DMS 273 (cell line): ENCODE results near the gene TMEM86B.

Source experiments
- DNase-seq: peaks from one replicate; lab custom pipeline; 2025; ENCODE audit not compliant: unreplicated experiment; lab: John Stamatoyannopoulos, UW

TMEM86B gene

DNA sequence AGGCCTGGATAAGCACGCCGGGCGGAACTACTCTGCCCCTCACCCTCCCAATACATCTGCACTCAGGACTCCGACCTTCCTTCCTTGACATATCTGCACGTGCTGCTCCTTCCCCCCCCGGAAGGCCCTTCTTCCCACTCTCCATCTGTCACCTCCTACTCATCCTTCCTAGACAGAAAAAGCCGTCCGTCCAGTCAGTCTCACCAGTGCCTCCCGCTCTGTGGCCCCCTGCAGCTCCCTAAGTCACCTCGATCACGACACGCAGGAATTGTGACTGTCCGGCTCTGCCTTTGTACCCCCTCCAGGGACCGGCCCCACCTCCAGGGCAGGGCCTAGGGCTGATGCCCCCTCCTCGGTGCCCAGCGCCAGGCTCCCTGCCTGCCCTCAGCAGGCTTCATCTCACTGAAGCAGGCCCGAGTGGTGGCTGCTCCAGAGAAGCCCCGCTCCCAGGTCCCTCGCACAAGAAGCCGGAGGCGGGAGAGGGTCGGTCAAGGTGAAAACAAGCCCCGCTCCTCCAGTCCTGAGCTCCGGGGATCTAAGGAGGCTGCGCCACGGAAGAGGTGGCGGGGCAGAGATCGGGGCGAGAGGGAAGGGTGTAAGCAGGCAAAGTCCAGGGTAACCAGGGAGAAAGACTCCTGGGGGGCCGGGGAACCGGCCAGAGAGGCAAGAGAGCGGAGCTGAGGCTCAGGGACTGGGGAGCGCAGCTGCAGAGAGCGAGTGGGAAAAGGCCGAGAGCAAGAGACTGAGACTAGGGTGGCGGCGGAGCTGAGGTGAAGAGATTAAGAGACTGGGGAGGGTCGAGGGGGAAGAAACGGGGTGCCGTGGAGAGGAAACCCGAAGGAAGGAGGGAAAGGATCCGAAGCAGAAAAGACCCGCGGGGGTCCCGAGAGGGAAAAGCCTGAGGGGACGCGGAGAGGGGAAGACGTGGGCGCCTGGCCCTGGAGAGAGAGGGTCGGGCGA, 29.2 kb upstream of the TMEM86B start:
- peak; percentile 66 for DNase-seq

DNA sequence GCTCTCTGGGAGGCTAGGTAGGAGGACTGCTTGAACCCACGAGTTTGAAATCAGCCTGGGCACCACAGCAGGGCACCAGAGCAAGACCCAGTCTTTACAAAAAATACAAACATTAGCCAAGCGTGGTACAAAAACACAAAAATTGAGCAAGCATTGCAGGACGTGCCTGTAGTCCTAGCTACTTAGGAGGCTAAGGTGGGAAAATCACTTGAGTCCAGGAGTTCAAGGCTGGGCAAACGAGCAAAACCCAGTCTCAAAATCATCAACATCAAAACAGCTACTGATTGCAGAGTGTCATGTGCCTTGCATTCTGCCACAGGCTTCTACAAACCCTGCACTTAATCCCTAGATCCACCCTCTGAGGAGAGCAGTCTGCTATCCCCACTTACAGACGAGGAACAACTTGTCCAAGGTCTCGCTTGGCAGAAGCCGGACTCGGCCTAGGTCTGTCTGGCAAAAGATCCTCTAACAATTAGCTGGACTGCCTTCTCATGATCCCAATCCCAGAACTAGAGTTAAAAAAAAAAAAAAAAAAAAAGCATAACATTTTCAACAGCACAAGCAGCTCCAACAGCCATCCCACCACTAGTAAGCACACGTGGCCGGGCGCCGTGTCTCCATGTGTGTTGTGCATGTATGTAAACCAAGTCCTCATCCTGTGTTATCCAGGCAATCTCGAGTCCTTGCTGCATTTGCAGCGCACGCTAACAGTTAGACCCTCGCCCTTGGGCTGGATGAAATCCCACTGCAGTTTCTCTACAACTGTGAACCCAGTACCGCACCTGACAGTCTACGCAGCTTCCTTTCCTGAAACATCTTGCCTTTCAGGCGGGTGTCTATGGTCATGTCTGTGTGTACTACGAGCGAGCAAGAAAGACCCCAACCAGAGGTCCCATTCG, 28.2 kb upstream of the TMEM86B start:
- no peak for DNase-seq

DNA sequence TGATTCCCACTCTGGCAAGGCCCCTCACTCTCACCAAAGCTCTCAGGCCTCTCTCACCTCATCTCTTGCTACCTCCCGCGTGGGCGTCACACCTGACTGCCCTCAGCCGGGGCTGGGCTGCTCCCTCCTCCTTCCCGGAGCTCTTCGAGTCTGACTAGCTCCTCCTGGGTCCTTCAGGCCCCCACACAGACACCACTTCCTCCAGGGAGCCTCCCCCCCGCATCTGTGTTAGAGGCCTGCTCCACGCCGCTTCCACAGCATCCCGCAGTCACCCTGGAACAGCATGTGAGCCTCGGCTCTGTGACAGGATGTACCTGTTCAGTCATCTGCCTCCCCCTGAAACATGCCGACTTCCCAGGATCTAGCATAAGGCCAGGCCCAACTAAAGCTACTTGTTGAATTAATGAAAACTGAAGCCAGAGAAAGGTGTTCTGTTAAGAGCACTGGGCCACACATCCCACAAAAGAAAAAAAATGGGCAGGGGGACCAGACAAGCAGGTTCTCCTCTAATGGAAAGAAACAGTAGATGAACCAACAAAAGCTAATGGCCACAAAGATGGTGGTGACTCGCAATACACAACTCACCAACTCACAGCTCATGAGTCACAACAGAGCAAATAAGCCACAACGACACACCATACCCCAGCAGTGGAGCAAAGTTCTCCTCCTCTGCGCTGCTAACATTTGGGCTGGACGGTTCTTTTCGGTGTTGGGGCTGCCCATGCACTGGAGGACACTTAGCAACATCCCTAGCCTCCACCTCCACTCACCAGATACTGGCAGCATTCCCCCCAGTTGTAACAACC, 27.3 kb upstream of the TMEM86B start:
- no peak for DNase-seq

DNA sequence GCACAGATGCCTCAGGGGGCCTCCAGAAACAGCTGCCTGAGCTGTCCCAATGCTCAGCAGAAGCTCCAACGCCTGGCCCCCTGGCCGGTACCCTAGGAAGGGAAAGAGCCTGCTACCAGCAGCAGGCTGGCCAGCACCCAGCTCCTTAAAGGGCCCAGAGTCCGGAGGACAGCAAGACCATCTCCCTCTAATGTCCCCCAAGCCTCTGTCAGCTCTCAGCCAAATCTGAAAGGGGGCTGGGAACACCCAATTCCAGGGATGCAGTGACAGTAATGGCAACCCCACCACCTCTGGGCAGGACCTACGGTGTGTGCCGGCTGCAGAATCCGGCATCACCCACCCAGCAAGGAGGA, 26.0 kb upstream of the TMEM86B start:
- DNase-seq, result no peak

DNA sequence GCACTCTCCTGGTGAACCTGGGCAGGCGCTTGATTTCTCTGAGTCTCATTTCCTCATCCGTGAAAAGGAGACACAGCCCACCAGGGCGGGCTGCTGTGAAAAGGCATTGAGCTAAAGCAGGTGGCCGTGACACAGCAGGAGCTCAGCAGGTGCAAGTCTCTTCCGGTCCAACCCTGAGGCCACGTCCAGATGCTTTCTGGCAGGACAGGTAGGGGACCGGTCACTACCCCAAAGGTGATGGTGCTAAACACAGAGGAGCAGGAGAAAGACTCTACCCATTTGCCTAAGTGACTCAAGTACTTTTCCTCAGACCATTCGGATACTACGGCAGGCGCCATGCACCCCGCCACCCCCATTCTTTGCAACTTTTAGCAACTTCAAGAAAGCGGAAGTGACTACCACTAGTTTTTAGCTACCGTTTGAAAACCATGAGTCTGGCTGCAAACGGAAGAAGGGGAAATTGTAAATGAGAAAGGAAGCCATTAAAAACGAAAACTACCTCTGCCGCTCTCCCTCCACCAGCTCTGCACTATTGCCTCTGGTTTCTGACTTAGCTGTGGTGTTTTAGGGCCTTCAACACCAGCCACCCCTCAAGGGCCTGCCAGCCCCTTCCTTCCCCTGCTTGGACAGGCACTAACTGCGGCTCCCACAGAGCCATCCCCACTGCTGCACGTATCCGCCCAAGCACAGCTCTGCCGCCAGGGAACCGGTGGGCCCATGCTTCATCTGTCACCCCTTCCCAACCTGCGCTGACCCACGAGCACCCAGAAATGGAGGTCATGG, 25.5 kb upstream of the TMEM86B start:
- no peak for DNase-seq

DNA sequence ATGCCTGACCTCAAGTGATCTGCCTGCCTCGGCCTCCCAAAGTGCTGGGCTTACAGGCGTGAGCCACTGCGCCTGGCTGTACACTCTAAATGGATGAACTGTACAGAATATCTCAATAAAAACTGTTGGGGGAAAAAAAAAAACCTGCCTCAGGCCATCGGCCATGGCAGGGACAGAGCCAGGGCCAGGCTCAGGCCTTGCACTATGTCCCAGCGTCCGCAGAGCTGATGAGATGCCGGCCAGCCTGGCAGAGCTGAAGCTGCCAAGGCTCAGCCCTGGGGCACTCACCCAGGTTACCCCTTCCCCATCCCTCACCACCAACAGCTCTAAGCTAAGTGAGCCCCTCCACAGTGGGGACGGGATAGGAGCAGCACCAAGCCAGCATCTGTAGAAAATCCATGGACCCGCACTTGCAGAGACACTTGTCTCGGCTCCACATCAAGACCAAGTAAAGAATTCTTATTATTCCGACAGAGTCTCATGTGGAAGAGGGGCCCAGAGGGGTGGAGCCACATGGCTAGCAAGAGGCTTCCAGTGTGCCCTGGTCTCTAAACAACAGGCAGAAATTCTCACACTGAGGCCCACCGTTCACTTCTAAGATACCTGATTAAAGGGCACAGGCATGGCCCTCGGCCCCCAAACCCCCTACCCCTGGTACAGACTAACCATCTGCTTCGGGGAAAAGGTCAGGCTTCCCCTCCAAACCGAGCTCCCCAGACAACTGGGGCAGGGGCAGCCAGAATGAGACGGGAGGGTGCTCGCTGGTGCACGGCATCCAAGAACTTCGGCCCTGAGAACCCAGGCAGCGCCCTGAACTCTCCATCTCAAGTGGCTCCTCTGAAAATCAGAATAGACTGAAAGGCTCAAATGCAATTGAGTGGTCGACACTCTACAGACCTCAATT, 24.4 kb upstream of the TMEM86B start:
- no peak for DNase-seq

DNA sequence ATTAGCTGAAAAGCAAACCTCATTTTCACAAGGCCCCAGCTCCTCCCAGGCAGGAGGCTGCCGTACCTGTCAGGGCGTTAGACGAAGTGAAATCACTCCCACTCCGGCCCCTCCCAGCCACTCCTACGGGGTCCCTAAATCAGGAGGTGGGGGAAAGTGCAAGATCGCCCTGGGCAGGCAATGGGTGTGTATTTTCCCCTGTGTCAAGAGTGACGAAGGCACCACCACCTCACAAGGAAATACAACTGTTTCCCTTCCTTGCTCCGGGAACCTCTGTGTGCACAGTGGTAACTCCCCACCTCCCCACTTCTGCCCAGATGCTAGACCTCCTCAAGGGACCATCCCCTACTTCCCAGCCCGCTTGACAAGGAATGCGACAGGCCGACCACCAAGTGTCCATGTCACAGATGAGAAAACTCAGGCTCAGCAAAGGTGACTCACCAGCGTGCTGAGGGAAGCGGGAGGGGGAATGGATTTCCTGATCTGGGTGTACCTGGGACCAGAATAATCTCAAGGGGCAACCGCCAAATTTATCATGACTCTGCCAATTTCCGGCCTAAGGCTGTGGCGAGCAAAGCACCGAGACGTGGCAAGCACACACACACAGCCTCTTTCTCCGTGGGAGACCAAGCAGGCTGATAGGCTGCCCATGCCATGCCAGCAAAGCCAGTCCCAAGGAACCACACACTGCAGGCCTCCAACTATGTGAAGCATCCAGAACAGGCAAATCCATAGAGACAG, 22.9 kb upstream of the TMEM86B start:
- DNase-seq, result no peak

DNA sequence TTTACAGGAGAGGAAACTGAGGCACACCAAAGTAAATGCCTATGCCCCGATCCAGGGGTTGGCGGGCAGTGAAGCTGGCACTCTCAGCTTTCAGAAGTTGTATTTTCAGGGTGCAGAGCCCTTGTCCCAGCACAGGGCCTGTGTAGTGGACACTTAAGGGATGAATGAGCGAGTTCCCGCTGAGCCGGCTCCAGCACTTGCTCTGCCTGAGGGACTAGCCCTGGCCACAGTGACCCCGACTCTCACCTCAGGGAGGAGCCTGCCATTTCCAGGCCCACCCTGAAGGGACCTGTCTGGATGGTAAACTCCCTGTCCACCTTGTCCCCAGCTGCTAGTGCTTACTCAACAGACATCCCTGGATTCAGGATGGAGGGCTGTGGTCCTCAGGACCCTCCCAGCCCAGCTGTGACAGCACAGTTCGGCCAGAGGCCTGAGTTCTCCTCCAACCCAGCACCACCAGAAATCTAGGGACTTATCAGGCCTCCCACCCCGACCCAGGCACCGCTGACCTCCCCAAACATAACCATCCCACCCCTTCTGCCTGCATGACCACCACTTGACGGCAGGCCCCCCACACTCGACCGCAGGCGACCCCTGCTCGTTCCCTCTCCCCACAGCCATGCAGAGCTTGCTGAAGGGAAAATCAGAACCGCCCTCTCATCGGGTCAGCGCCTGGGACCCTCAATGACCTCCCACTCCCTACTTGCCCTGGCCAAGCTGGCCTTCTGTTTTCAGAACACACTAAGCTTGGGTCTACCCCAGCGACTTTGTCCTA, 21.9 kb upstream of the TMEM86B start:
- no peak for DNase-seq

DNA sequence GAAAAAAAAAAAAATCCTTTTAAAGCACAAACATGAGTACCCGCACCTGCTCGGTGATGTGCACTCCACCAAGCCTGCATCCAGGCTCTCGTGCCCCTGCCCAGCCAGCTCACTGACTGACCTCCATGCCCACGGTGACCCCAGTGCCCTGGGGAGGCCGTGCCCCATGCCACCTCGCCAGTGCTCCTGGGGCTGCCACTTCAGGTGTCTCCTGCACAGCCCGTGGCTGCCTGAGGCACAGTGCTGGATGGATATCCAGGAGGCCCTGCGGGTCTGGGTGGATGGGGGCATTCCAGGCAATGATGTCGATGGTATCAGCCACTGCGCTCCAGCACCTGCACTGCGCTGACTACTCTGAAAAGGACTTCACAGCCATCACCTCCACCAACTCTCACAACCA, 21.3 kb upstream of the TMEM86B start:
- DNase-seq, result no peak

DNA sequence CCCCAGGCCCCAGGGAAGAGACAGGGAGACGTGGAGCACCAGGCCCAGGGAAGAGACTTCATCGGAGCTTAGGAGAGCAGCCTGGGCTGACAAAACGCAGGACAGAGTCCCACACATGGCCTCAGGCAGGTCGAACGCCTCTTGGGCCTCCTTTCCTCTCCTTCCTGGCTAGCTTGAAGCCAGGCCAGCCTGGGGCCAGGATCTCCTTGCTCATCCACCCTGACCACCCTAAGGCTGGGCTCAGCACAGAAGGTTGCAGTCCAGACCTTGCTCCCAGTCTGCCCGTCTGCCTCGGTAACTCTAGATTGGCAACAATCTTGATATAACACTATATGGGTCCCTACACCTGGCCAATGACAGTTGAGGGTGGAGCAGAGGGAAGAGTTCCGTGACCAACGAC, 20.1 kb upstream of the TMEM86B start:
- no peak for DNase-seq

DNA sequence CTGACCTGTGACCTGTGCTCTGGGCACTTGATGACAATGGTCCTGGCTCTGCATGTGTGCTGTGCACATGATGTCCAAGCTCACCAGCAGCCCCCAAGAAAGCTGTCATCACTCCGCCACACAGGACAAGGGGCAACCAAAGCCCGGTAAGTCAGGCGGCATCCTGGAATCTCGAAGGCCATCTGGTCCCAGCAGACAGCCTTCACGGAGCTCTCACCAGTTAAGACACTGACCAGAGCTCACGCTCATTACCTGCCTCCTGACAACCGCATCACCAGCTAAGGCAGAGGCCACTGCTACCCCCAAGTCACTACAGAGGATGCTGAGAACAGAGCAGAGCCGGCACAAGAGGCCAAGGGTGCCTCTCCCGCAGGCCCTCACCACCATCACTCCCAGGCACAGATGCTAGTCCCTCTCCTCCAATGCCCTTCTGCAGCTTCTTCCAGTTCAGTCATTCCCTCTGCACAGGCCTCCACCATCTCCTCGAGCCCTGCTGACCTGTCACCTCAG, 19.7 kb upstream of the TMEM86B start:
- no peak for DNase-seq

DNA sequence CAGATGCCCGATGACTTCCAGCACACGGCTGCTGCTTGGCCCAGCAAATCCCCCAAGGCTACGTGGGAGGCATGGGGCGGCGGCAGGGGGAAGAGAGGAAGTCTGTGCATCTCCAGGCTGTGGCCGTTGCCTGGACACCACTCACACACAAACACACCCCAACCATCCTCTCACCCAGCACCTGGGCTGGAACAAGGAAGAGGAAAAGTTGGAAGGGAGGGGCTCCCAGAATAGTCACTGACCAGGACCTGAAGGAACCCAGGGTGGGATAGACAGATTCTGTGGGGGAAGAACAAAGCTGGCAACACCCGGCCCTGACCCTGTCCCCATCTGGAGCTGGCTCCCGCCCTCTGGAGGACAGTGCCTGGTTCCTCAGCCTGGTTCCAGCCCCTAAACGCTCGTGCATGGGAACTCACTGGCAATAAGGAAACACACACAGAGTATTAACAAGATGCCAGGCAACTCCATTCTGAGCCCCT, 19.1 kb upstream of the TMEM86B start:
- DNase-seq, result no peak

DNA sequence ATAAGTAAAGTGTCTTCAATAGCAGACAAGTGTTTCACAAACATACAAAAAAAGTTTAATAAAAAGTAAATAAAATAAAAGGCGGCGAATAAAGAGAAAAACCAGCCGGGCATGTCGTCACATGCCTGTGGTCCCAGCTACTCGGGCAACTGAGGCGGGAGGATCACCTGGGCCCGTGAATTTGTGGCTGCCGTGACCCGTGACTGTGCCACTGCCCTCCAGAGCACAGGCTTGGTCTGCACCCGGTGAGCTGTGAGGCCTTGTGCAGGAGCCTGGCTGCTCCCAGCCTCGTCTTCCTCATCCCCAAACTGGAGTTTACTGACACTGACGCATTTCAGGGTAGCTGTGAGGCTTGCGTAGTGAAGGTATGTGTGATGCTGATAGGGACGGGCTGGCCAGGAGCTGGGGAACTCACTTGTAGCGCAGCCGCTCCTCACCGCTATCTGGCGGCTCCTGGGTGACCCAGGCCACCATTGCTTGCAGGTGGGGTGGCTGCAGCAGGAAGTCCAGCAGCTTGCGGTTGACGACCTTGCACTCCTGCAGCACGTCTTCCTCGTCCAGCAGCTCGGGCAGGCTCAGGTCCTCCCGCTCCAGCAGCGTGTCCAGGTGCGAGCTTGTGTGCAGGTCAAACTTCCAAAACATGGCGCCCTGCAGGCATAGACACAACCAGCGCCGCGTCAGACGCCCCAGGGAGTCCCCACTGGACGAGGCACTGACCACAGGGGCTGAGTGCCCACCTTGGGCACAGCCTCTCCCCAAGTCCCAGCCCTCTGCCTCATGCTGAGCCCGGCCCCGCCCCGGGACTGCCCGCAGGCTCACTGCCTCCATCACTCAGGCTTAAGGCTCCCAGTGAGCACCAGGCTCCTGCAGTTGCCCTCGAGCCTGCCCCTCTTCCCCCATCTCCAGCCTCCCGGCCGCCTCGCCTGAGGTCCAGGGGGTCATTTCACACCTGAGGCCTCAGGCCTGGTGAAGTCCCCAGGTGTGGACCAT, 18.2 kb upstream of the TMEM86B start:
- no peak for DNase-seq

DNA sequence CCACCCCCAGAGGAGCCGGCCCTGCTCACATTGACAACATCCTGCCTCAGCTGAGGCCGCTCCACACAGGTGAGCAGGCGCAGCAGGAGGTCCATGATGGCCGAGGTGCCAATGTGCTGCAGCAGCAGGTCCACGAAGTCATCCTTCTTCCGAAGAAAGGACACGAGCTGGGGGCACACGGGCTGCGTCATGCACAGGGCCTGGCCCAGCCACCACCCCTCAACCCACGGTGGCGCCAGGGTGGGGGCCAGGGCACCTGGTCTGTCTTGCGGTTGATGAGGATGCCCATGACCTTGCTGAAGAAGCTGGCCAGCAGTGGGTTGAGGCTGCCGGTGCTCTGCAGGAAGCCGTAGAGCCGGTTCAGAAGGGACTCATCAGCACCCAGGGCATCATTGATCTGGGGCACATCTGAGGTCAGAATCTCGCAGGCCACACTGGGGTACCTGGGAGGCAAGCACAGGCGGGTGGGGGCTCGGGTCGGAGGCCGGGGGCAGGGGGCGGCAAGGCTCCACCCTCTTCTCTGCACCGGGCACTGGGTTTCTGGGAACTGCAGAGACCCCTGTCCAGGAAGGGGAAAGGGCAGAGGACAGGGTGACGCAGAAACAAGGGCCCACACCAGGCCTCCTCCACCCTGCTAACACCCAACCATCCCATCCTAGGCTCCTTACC, 16.8 kb upstream of the TMEM86B start:
- DNase-seq, result no peak

DNA sequence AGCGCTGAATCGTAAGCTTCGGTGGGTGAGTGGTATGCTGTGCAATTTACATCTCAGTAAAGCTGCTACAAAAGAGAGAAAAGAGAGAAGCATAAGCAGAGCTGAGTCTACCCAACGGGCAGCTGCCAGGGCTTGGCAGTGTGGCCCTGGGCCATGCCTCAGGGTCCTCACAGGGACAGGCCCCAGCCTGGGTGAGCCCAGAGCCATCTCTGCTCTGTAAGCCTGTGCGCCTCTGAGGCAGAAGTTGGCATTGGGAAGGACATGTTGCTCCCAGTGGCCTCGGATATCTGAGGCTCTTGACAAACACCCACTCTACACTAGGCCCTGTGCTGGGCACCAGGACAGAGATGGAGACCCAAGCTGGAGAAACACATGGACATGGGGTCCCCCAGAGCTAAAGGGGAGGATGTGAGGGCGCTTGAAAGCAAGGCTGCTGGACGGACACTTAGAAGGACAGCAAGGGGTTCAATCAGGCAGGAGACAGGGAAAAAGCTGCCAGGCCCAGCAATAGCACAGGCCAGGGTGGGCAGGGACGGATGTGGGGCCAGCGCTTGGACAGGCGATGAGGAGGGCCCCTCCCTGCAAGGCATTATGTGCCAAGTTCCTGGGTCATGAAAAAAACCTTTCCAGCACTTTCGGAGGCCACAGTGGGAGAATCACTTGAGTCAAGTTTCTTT, 15.6 kb upstream of the TMEM86B start:
- DNase-seq, result no peak
